Transverse colon (tissue), 4 donors: Measurements from ENCODE around the gene ADGRF5. TPM values are rescaled to one million over a fixed set of nuclear protein-coding genes. Genes with fewer than 3 reads are reported as not detected.

ENCODE experiments used
- DNase-seq: peaks from one replicate; pipeline ENCODE4 v3.0.0-alpha.2; 2019
- H3K27ac ChIP-seq, 4 donors: fragments of 200-600 bp; sonication (generic); 2 replicates each; pipeline ENCODE4 v1.5.1; 2016 to 2018; ENCODE audit warnings: inconsistent platforms in 4 of 4
- H3K27me3 ChIP-seq: fragments of 200-600 bp; sonication (generic); 2 replicates; pipeline ENCODE4 v1.5.1; 2017; ENCODE audit warnings: inconsistent platforms
- H3K36me3 ChIP-seq, 4 donors: fragments of 200-600 bp; sonication (generic); 2 replicates each; pipeline ENCODE4 v1.5.1; 2017 to 2019; ENCODE audit warnings: inconsistent platforms in 4 of 4
- H3K4me1 ChIP-seq, 4 donors: fragments of 200-600 bp; sonication (generic); 2 replicates each; pipeline ENCODE4 v1.5.1; 2017 to 2020; ENCODE audit warnings: inconsistent platforms in 4 of 4
- H3K4me3 ChIP-seq, 4 donors: fragments of 200-600 bp; sonication (generic); 1 replicate in 1 of 4; 2 replicates in 3 of 4; pipeline versions ENCODE4 v1.5.1 to v1.6.1; 2017 to 2019; ENCODE audit warnings: inconsistent platforms in 4 of 4
- H3K9me3 ChIP-seq, 2 donors: fragments of 200-600 bp; sonication (generic); 2 replicates each; pipeline ENCODE4 v1.5.1; 2017 to 2019; ENCODE audit warnings: inconsistent platforms in 2 of 2
- EP300 ChIP-seq: sonication (generic); formaldehyde crosslinking; IDR thresholded peaks from one replicate; pipeline ENCODE4 v1.6.1; 2017; ENCODE audit warnings: antibody characterized with exemption, low read depth
- POLR2A ChIP-seq: fragments of 450-650 bp; IDR thresholded peaks from one replicate; pipeline ENCODE4 v1.6.1; 2016; ENCODE audit warnings: antibody characterized with exemption, mild to moderate bottlenecking, moderate library complexity
- POLR2AphosphoS5 ChIP-seq, 3 donors: sonication (generic); formaldehyde crosslinking; IDR thresholded peaks; one replicate each; pipeline ENCODE4 v1.6.1; 2016; ENCODE audit warnings: antibody characterized with exemption in 3 of 3
- WGBS, 2 donors: methylation state at CpG; one replicate each; pipeline ENCODE4 v1.1.5; 2018; ENCODE audit warnings: low coverage in 1 of 2; 5-methylcytosine and 5-hydroxymethylcytosine counted together
- in situ Hi-C, 4 donors: fragments of 200-750 bp; cut with MboI; loops; one replicate each; pipeline versions ENCODE4 v1.15.0 to v1.15.1; 2017; ENCODE audit warnings: low sequenced_read_pairs in 3 of 4, low pct_ligation_motif_present in 1 of 4, low pct_unique_long_range_greater_than_20kb in 1 of 4
- intact Hi-C: fragments of 100-400 bp; cut with DNase I; formaldehyde crosslinking; loops from one replicate; pipeline ENCODE4 v1.15.1; 2023; ENCODE audit warnings: low total_unique reads
- total RNA-seq, 4 donors: library from RNA; depleted of rRNA; stranded (reverse); fragments of >200 nt; gene quantifications; one replicate each; pipeline ENCODE4 v1.1.0, GENCODE V29; 2016
- TF ChIP-seq, protein P1 (sequence below), 5 experiments: fragments of 200-600 bp in 3 of 5; fragments of 450-650 bp in 2 of 5; sonication (generic) in 3 of 5; IDR thresholded peaks; 1 replicate in 2 of 5; 2 replicates in 3 of 5; pipeline ENCODE4 v1.5.1; 2016 to 2017; ENCODE audit warnings: antibody characterized with exemption in 5 of 5, inconsistent platforms in 3 of 5, mild to moderate bottlenecking in 2 of 5, moderate library complexity in 1 of 5

ADGRF5 gene
- total RNA-seq, 4 donors from 2014 or later, result 1.5 to 4.1 (median 2.5) TPM

DNA sequence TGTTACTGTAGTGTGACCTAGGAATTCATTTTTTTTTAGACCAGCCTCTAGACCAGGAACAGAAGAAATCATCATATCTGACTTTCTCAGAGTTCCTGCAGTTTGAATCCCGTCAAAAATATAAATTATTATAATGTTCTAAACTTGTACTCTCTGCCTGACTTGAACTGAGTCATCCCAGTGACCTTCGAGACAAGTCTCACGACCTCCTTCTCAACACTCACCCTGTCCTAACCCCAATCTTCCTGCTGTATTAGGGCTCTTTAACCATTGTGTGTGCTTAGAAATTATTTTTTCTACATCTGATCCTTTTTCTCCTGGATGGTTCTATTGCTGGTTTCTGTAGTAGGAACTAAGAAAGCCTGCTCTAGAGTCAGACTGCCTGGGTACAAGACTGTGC is 21.5 kb downstream of the ADGRF5 start:
- 46 to 80% methylated on average over 1 to 3 of the region's 3 CpGs for WGBS, 2 donors
- H3K36me3 ChIP-seq, result no peaks in the 10 kb centered on the region
- in situ Hi-C loops (no loop called here), intact Hi-C loops (no loop called here)
- no peak for DNase-seq
- H3K27me3 ChIP-seq, result no peaks in the 10 kb centered on the region
- no peak overlapping the region for H3K4me3 ChIP-seq
- TF ChIP-seq POLR2AphosphoS5 (IDR thresholded peaks at IDR 0.05) (no peak), EP300 (no peak), POLR2A (no peak)
- TF ChIP-seq, protein P1, sequence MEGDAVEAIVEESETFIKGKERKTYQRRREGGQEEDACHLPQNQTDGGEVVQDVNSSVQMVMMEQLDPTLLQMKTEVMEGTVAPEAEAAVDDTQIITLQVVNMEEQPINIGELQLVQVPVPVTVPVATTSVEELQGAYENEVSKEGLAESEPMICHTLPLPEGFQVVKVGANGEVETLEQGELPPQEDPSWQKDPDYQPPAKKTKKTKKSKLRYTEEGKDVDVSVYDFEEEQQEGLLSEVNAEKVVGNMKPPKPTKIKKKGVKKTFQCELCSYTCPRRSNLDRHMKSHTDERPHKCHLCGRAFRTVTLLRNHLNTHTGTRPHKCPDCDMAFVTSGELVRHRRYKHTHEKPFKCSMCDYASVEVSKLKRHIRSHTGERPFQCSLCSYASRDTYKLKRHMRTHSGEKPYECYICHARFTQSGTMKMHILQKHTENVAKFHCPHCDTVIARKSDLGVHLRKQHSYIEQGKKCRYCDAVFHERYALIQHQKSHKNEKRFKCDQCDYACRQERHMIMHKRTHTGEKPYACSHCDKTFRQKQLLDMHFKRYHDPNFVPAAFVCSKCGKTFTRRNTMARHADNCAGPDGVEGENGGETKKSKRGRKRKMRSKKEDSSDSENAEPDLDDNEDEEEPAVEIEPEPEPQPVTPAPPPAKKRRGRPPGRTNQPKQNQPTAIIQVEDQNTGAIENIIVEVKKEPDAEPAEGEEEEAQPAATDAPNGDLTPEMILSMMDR (IDR thresholded peaks at IDR 0.05), result no peak
- H3K27ac ChIP-seq, result no peak overlapping the region
- no peaks in the 10 kb centered on the region for H3K9me3 ChIP-seq
- H3K4me1 ChIP-seq, result no peaks in the 10 kb centered on the region

DNA sequence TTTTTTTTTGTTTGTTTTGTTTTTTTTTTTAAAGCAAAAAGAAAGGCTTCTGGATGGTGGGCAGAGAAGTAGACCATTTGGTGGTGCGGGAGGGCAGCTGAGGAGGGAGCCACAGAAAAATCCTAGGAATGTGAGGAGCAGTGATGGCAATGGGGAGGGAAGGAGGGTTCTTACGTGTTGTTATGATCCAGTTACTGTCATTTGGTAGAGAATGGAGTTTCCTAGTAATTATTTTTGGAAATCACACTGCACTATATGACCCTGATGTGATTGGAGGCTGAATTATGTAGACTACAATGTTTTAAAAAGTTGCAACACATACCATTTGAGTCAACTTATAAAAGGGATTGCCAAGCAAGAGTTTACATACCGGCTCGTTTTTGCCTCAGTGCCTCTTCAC is 22.1 kb downstream of the ADGRF5 start:
- H3K4me3 ChIP-seq, result no peak overlapping the region
- H3K36me3 ChIP-seq, result no peaks in the 10 kb centered on the region
- in situ Hi-C loops, result no loop called here
- no peaks in the 10 kb centered on the region for H3K27me3 ChIP-seq
- no peak overlapping the region for H3K27ac ChIP-seq
- no peak for TF ChIP-seq POLR2A
- TF ChIP-seq, protein P1 (IDR thresholded peaks at IDR 0.05), result no peak
- TF ChIP-seq POLR2AphosphoS5 (IDR thresholded peaks at IDR 0.05), result no peak
- no peak for TF ChIP-seq EP300
- H3K4me1 ChIP-seq, result peaks cover 0 to 6% (median 3%) of the 10 kb centered on the region in 4 donors
- H3K9me3 ChIP-seq, result no peaks in the 10 kb centered on the region
- WGBS, 2 donors, result 72 to 73% methylated on average over 4 of the region's 4 CpGs
- no peak for DNase-seq
- intact Hi-C loops, result no loop called here

DNA sequence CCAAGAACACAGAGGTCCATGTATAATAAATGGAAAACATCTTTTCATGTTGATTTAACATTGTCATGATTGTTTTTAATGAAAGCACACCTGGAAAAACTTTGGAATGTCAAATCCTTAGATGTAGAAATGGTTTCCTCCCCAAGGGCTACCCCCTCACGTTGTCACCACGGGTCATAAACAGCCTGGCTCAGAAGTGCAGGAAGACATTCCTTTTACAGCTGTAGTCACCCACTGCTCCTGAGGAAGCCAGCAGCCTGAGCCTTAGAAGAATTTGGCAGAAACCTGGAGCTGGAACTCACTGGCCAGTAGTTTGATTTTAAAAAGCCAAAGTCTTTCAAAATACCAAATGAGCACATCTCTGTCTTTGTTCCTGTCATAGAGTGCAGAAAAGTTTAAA is 23.7 kb downstream of the ADGRF5 start:
- WGBS, 2 donors, result 21% methylated on average over 2 of the region's 2 CpGs; no CpG with 5 or more reads in 1 of the 2 donors
- in situ Hi-C loops, result no loop called here
- no peak for DNase-seq
- Histone ChIP-seq H3K4me3 (no peak overlapping the region), H3K9me3 (no peaks in the 10 kb centered on the region), H3K4me1 (peaks cover 0 to 12% (median 3%) of the 10 kb centered on the region in 4 donors), H3K27me3 (no peaks in the 10 kb centered on the region), H3K36me3 (no peaks in the 10 kb centered on the region), H3K27ac (no peak overlapping the region)
- TF ChIP-seq, protein P1 (IDR thresholded peaks at IDR 0.05), result no peak
- TF ChIP-seq POLR2A (no peak), POLR2AphosphoS5 (IDR thresholded peaks at IDR 0.05) (no peak), EP300 (no peak)
- intact Hi-C loops, result no loop called here

DNA sequence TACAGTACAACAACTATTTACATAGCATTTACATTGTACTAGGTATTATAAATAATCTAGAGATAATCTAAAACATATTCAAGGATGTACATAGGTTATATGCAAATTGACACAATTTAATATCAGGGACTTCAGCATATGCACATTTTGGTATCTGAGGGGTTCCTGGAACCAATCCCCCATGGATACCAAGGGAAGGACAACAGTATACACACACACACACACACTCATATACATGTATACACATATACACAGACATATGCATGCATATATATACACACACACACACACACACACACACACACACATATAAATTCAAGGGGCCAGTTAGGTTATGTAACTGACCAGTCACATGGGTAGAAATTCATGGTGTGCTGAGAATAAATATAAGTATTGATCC is 24.9 kb downstream of the ADGRF5 start:
- no peak for DNase-seq
- Histone ChIP-seq H3K27me3 (no peaks in the 10 kb centered on the region), H3K9me3 (no peaks in the 10 kb centered on the region), H3K27ac (no peak overlapping the region), H3K36me3 (no peaks in the 10 kb centered on the region), H3K4me1 (peaks cover 0 to 12% (median 3%) of the 10 kb centered on the region in 4 donors), H3K4me3 (no peak overlapping the region)
- in situ Hi-C loops, result no loop called here
- intact Hi-C loops, result no loop called here
- TF ChIP-seq EP300 (no peak), POLR2A (no peak), POLR2AphosphoS5 (IDR thresholded peaks at IDR 0.05) (no peak)
- TF ChIP-seq, protein P1 (IDR thresholded peaks at IDR 0.05), result no peak
